K562 (cell line): ENCODE results near the gene RGS12. TPM values are rescaled to one million over a fixed set of nuclear protein-coding genes. Genes with fewer than 3 reads are reported as not detected.

Source experiments
- ATAC-seq: fragments of 200-7000 bp; cut with Tn5 transposase; 3 replicates; pipeline ENCODE4 v1.9.1; 2020; ENCODE audit warnings: moderate library complexity
- BruUV-seq: library from RNA; stranded (reverse); fragments of 400-500 nt; replicated peaks from 2 replicates; lab custom pipeline; 2021; lab: Mats Ljungman, UMichigan
- CTCF ChIA-PET: fragments of 300-600 bp; formaldehyde crosslinking; extraction: SDS; loops from one replicate; lab custom pipeline; 2021; ENCODE audit warnings: low intra/inter-chr PET ratio; lab: Yijun Ruan, JAX
- POLR2A ChIA-PET: fragments of 300-600, 350-650 bp; sonication (Branson Sonifier 250); formaldehyde crosslinking; extraction: SDS; loops from one replicate; lab custom pipeline; 2021; ENCODE audit warnings: antibody characterized with exemption, inconsistent platforms; lab: Yijun Ruan, JAX
- DNase-seq, 4 experiments: peaks; one replicate each; pipeline versions ENCODE4 v3.0.0 to v3.0.0-alpha.2; 2011 to 2018; ENCODE audit warnings: low spot score in 3 of 4, mixed read lengths in 3 of 4; ENCODE audit errors: extremely low read depth in 1 of 4
- FAIRE-seq: peaks from 2 replicates; lab custom pipeline; 2011; peaks lifted over from hg19 to GRCh38; lab: Jason Lieb, UNC
- H2AFZ ChIP-seq: 2 replicates; pipeline ENCODE4 v1.6.0; 2011; ENCODE audit warnings: low read depth, low read length, control low read depth, inconsistent platforms
- H3K27ac ChIP-seq: fragments of 200-600 bp; 3 replicates; pipeline ENCODE4 v1.8.0; 2011; ENCODE audit warnings: low read depth, mild to moderate bottlenecking, control low read depth, inconsistent platforms, low read length, moderate library complexity, mixed read lengths; ENCODE audit errors: extremely low read depth
- H3K27me3 ChIP-seq, 2 experiments: fragments of 300-600 bp in 1 of 2; 2 replicates in 1 of 2; 3 replicates in 1 of 2; pipeline versions ENCODE4 v1.6.0 to v1.8.0; 2011; ENCODE audit warnings: inconsistent platforms in 2 of 2, low read length in 2 of 2, mild to moderate bottlenecking in 1 of 2, mixed read lengths in 1 of 2, moderate library complexity in 1 of 2; ENCODE audit not compliant: control insufficient read depth in 2 of 2, insufficient read depth in 2 of 2
- H3K36me3 ChIP-seq: fragments of 300-600 bp; 3 replicates; pipeline ENCODE4 v1.8.0; 2011; ENCODE audit warnings: mild to moderate bottlenecking, low read length, inconsistent platforms; ENCODE audit not compliant: control insufficient read depth, insufficient read depth
- H3K4me1 ChIP-seq, 2 experiments: fragments of 200-600 bp in 1 of 2; replicated peaks in 1 of 2; 2 replicates in 1 of 2; 3 replicates in 1 of 2; pipeline versions ENCODE4 v1.5.1 to v1.8.0; 2011; ENCODE audit warnings: inconsistent platforms in 2 of 2, low read length in 2 of 2, mild to moderate bottlenecking in 1 of 2, mixed read lengths in 1 of 2, moderate library complexity in 1 of 2; ENCODE audit not compliant: control insufficient read depth in 2 of 2, insufficient read depth in 2 of 2
- H3K4me2 ChIP-seq: 2 replicates; pipeline ENCODE4 v1.6.1; 2011; ENCODE audit warnings: low read length, control low read depth, inconsistent platforms, mixed read lengths; ENCODE audit not compliant: insufficient read depth
- H3K4me3 ChIP-seq: fragments of 200-600 bp; sonication (generic), shearing (Covaris generic); 2 replicates; pipeline ENCODE4 v1.5.1; 2016; ENCODE audit warnings: control low read depth, inconsistent platforms
- H3K79me2 ChIP-seq: fragments of 200-600 bp; 3 replicates; pipeline ENCODE4 v1.8.0; 2011; ENCODE audit warnings: low read length, inconsistent platforms; ENCODE audit not compliant: control insufficient read depth, insufficient read depth
- H3K9ac ChIP-seq, 2 experiments: 2 replicates each; pipeline versions ENCODE4 v1.6.0 to v1.6.1; 2011; ENCODE audit warnings: low read depth in 2 of 2, low read length in 2 of 2, control low read depth in 1 of 2, inconsistent platforms in 1 of 2, mild to moderate bottlenecking in 1 of 2, mixed read lengths in 1 of 2; ENCODE audit not compliant: insufficient read depth in 1 of 2
- H3K9me1 ChIP-seq: one replicate; pipeline ENCODE4 v1.6.0; 2011; ENCODE audit warnings: inconsistent platforms, mild to moderate bottlenecking, low read length, moderate library complexity; ENCODE audit not compliant: control insufficient read depth, insufficient read depth
- H3K9me3 ChIP-seq: replicated peaks from 2 replicates; pipeline ENCODE4 v1.5.1; 2011; ENCODE audit warnings: low read depth, low read length, inconsistent platforms; ENCODE audit not compliant: control insufficient read depth, insufficient read depth
- H4K20me1 ChIP-seq: replicated peaks from 2 replicates; pipeline ENCODE4 v1.6.1; 2011; ENCODE audit warnings: low read length, inconsistent platforms, mixed read lengths; ENCODE audit not compliant: control insufficient read depth, insufficient read depth
- ARID2 ChIP-seq: fragments of 450-650 bp; IDR thresholded peaks from 2 replicates; pipeline ENCODE4 v1.6.1; 2017; ENCODE audit warnings: antibody characterized with exemption, mild to moderate bottlenecking
- EP300 ChIP-seq: IDR thresholded peaks from 2 replicates; pipeline ENCODE4 v1.6.1; 2012; ENCODE audit warnings: low read length, improper control_type of control experiment
- FOS ChIP-seq: IDR thresholded peaks from 3 replicates; pipeline ENCODE4 v1.6.1; 2011; ENCODE audit not compliant: insufficient read length; ENCODE audit errors: extremely low read depth
- SETDB1 ChIP-seq: IDR thresholded peaks from one replicate; pipeline ENCODE4 v1.6.1; 2012; ENCODE audit warnings: low read length, control low read depth, inconsistent platforms
- SMAD1 ChIP-seq: fragments of 150-350 bp; IDR thresholded peaks from 2 replicates; pipeline ENCODE4 v1.6.1; 2014; ENCODE audit warnings: low read length, low read depth; ENCODE audit not compliant: partially characterized antibody
- SMARCE1 ChIP-seq: fragments of 450-650 bp; IDR thresholded peaks from 2 replicates; pipeline ENCODE4 v1.7.1; 2016; ENCODE audit warnings: mild to moderate bottlenecking
- SP1 ChIP-seq: sonication (generic); formaldehyde crosslinking; IDR thresholded peaks from 2 replicates; pipeline ENCODE4 v1.8.1; 2022; ENCODE audit warnings: mild to moderate bottlenecking, missing genetic modification reagents
- ZKSCAN3 ChIP-seq: fragments of 250-450 bp; sonication (Bioruptor Pico); IDR thresholded peaks from 2 replicates; pipeline ENCODE4 v1.4.0; 2020
- ZNF766 ChIP-seq: fragments of 200-800 bp; sonication (Bioruptor generic); conservative IDR thresholded peaks from 2 replicates; pipeline ENCODE4 v1.6.1; 2016; ENCODE audit warnings: missing genetic modification characterization, missing compliant biosample characterization
- WGBS: fragments of 100-300 bp; shearing (Covaris generic); methylation state at CpG from one replicate; pipeline ENCODE4 v1.1.6; 2016; ENCODE audit warnings: low coverage, mixed read lengths; ENCODE audit not compliant: insufficient coverage; ENCODE audit errors: missing lambda C conversion rate; 5-methylcytosine and 5-hydroxymethylcytosine counted together
- in situ Hi-C: fragments of 300-500 bp; cut with MboI; formaldehyde crosslinking; loops from 4 replicates; pipeline ENCODE4 v1.15.0; 2018; ENCODE audit warnings: inconsistent platforms, mixed read lengths
- intact Hi-C: fragments of 100-400 bp; cut with micrococcal nuclease; formaldehyde crosslinking; loops from 2 replicates; pipeline ENCODE4 v1.14.2; 2022
- polyA plus RNA-seq, 8 experiments: library from polyadenylated mRNA; depleted of rRNA in 4 of 8; stranded (reverse) in 5 of 8; unstranded in 3 of 8; fragments of >200 nt; fragmentation: Nextera tagmentation in 2 of 8; fragmentation: Illumina TruSeq in 1 of 8; extraction: Ambion mirVana in 2 of 8; extraction: Trizol in 1 of 8; gene quantifications; 2 replicates each; pipeline versions ENCODE4 v1.2.1 to v1.2.3, GENCODE V29; 2011 to 2014; ENCODE audit warnings: inconsistent platforms in 1 of 8, missing spikeins in 1 of 8
- total RNA-seq, 7 experiments: library from RNA; depleted of rRNA in 6 of 7; stranded (reverse); fragments of >200 nt in 6 of 7; fragmentation: Illumina TruSeq in 2 of 7; extraction: Trizol in 2 of 7; gene quantifications; 2 replicates each; pipeline versions ENCODE4 v1.2.1 to v1.2.3, GENCODE V29; 2011 to 2021; ENCODE audit warnings: low replicate concordance in 1 of 7
- TF ChIP-seq, protein P1 (sequence below), 2 experiments: fragments of 450-650 bp in 1 of 2; sonication (generic) in 1 of 2; formaldehyde crosslinking in 1 of 2; IDR thresholded peaks in 1 of 2; conservative IDR thresholded peaks in 1 of 2; 2 replicates each; pipeline versions ENCODE4 v1.6.1 to v1.8.1; 2016 to 2023; ENCODE audit warnings: mild to moderate bottlenecking in 2 of 2, moderate library complexity in 2 of 2, inconsistent platforms in 1 of 2, missing genetic modification reagents in 1 of 2
- TF ChIP-seq, protein P2 (sequence below): sonication (generic); formaldehyde crosslinking; IDR thresholded peaks from 2 replicates; pipeline ENCODE4 v1.8.0; 2023; ENCODE audit warnings: mild to moderate bottlenecking, missing genetic modification reagents
- TF ChIP-seq, protein P3 (sequence below): sonication (generic); formaldehyde crosslinking; IDR thresholded peaks from 2 replicates; pipeline ENCODE4 v1.8.1; 2023; ENCODE audit warnings: mild to moderate bottlenecking, missing genetic modification reagents, moderate library complexity
- TF ChIP-seq, protein P4 (sequence below): IDR thresholded peaks from 3 replicates; pipeline ENCODE4 v1.6.1; 2011; ENCODE audit warnings: borderline replicate concordance, mild to moderate bottlenecking; ENCODE audit not compliant: insufficient read length, insufficient read depth

The RGS12 gene
- total and polyA plus RNA-seq, 9 of the 15 experiments (the other 6 are each of a cell fraction or from before 2014, with no cell fraction given), result 0.30 to 8.8 (median 5.5) TPM

DNA sequence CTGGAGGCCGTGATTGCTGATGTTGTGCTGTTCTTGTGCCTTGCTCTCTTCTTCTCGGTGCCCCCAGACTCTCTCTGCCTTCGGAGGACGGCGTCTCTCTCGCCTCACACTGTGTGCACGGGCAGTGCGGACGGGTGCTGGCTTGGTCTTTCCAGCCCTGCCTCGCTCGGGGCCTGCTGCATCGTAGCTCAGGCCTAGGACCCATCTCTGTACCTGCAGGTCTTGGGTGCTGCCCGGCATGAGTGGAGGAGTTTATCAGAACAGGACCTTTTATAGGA, 18.2 kb downstream of the RGS12 start:
- H3K79me2 ChIP-seq, result no peaks in the 10 kb centered on the region
- 31% methylated on average over 13 of the region's 13 CpGs for WGBS
- no TSS peak for BruUV-seq
- DNase-seq (no peak), ATAC-seq (no peak), FAIRE-seq (no peak)
- H3K27me3 ChIP-seq, result peaks cover 0 to 39% of the 10 kb centered on the region in 2 experiments; a peak in 3 of 5 replicates
- no peak for TF ChIP-seq SMARCE1
- TF ChIP-seq EP300, result no peak
- TF ChIP-seq ARID2, result no peak
- TF ChIP-seq ZNF766 (CRISPR knock-in tag), result no peak
- no peak for TF ChIP-seq SETDB1
- no peak for TF ChIP-seq FOS
- no peak for TF ChIP-seq SP1
- TF ChIP-seq, protein P1, sequence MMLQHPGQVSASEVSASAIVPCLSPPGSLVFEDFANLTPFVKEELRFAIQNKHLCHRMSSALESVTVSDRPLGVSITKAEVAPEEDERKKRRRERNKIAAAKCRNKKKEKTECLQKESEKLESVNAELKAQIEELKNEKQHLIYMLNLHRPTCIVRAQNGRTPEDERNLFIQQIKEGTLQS (IDR thresholded peaks at IDR 0.05), result no peak
- TF ChIP-seq, protein P1 (CRISPR knock-in tag; conservative IDR thresholded peaks at IDR 0.05), result no peak
- no peak for TF ChIP-seq ZKSCAN3 (CRISPR knock-in tag)
- no peak for TF ChIP-seq SMAD1
- TF ChIP-seq, protein P2, sequence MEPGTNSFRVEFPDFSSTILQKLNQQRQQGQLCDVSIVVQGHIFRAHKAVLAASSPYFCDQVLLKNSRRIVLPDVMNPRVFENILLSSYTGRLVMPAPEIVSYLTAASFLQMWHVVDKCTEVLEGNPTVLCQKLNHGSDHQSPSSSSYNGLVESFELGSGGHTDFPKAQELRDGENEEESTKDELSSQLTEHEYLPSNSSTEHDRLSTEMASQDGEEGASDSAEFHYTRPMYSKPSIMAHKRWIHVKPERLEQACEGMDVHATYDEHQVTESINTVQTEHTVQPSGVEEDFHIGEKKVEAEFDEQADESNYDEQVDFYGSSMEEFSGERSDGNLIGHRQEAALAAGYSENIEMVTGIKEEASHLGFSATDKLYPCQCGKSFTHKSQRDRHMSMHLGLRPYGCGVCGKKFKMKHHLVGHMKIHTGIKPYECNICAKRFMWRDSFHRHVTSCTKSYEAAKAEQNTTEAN (CRISPR knock-in tag), result no peak
- TF ChIP-seq, protein P3, sequence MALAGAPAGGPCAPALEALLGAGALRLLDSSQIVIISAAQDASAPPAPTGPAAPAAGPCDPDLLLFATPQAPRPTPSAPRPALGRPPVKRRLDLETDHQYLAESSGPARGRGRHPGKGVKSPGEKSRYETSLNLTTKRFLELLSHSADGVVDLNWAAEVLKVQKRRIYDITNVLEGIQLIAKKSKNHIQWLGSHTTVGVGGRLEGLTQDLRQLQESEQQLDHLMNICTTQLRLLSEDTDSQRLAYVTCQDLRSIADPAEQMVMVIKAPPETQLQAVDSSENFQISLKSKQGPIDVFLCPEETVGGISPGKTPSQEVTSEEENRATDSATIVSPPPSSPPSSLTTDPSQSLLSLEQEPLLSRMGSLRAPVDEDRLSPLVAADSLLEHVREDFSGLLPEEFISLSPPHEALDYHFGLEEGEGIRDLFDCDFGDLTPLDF (CRISPR knock-in tag), result no peak
- TF ChIP-seq, protein P4, sequence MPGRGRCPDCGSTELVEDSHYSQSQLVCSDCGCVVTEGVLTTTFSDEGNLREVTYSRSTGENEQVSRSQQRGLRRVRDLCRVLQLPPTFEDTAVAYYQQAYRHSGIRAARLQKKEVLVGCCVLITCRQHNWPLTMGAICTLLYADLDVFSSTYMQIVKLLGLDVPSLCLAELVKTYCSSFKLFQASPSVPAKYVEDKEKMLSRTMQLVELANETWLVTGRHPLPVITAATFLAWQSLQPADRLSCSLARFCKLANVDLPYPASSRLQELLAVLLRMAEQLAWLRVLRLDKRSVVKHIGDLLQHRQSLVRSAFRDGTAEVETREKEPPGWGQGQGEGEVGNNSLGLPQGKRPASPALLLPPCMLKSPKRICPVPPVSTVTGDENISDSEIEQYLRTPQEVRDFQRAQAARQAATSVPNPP, result no peak
- ChIA-PET POLR2A (interaction anchor here (1.5 to 2.1 kb wide), 3 partner anchors 7 to 69 kb away, joined by 4 to 10 read pairs (median 4); no protein-coding TSS in a partner anchor), CTCF (no interaction called here)
- H3K27ac ChIP-seq, result no peak overlapping the region
- H3K9ac ChIP-seq, result no peak overlapping the region
- H3K4me3 ChIP-seq, result no peak overlapping the region
- no peaks in the 10 kb centered on the region for H3K9me1 ChIP-seq
- H3K4me2 ChIP-seq, result no peak overlapping the region
- peaks cover 0 to 3% of the 10 kb centered on the region in 2 experiments; a peak in 2 of 5 replicates for H3K4me1 ChIP-seq
- in situ Hi-C loops, result no loop called here
- H4K20me1 ChIP-seq, result peaks cover 40% of the 10 kb centered on the region
- H2AFZ ChIP-seq, result no peak overlapping the region
- H3K9me3 ChIP-seq, result no peaks in the 10 kb centered on the region
- intact Hi-C loops, result no loop called here
- no peaks in the 10 kb centered on the region for H3K36me3 ChIP-seq
